GM18511 (cell line): Measurements from ENCODE around the gene ACBD7.

Experiments used
- ATAC-seq: cut with Tn5 transposase; IDR thresholded peaks from one replicate; pipeline ENCODE4 v1.9.1; 2021; ENCODE audit warnings: mild to moderate bottlenecking, moderate library complexity; ENCODE audit not compliant: unreplicated experiment

ACBD7 gene

GRCh38 chr10:15088428-15089261, at the start of gene ACBD7:
Gene ACBD7 (minus strand): TSS chr10:15088776. CDS start chr10:15088728, 48 bp downstream.
- peak; percentile 100 for ATAC-seq

GRCh38 chr10:15137636-15138035, 49.1 kb upstream of the ACBD7 start:
- ATAC-seq, result no peak

- no peak for ATAC-seq
Measured at GRCh38 chr10:15137036-15137359, 48.4 kb upstream of the ACBD7 start.

GRCh38 chr10:15136129-15137035, 47.8 kb upstream of the ACBD7 start:
- ATAC-seq, result no peak

- ATAC-seq, result no peak
Measured at GRCh38 chr10:15131330-15131729, 42.8 kb upstream of the ACBD7 start.

GRCh38 chr10:15124908-15125307, 36.3 kb upstream of the ACBD7 start:
- ATAC-seq, result no peak

GRCh38 chr10:15124190-15124589, 35.6 kb upstream of the ACBD7 start:
- no peak for ATAC-seq

GRCh38 chr10:15123749-15124184, 35.2 kb upstream of the ACBD7 start:
- ATAC-seq, result no peak

GRCh38 chr10:15122477-15123030, 34.0 kb upstream of the ACBD7 start:
- peak; percentile 91 for ATAC-seq

- no peak for ATAC-seq
Measured at GRCh38 chr10:15121707-15122106, 33.1 kb upstream of the ACBD7 start.

- no peak for ATAC-seq
Measured at GRCh38 chr10:15120523-15120922, 31.9 kb upstream of the ACBD7 start.

GRCh38 chr10:15118615-15119014, 30.0 kb upstream of the ACBD7 start:
- no peak for ATAC-seq

- ATAC-seq, result no peak
Measured at GRCh38 chr10:15116225-15116624, 27.6 kb upstream of the ACBD7 start.

- no peak for ATAC-seq
Measured at GRCh38 chr10:15113766-15114165, 25.2 kb upstream of the ACBD7 start.

GRCh38 chr10:15112657-15113056, 24.1 kb upstream of the ACBD7 start:
- ATAC-seq, result no peak

GRCh38 chr10:15106352-15107013, 17.9 kb upstream of the ACBD7 start:
- ATAC-seq, result peak; percentile 81

- ATAC-seq, result no peak
Measured at GRCh38 chr10:15103513-15103912, 14.9 kb upstream of the ACBD7 start.

- ATAC-seq, result no peak
Measured at GRCh38 chr10:15099886-15100285, 11.3 kb upstream of the ACBD7 start.

GRCh38 chr10:15097011-15097812, 8.6 kb upstream of the ACBD7 start, which contains the start of gene RPP38:
Gene RPP38 (plus strand): TSS chr10:15097355. CDS start chr10:15103315, 5,960 bp downstream.
- ATAC-seq, result peak; percentile 90

GRCh38 chr10:15096661-15097010, 8.1 kb upstream of the ACBD7 start:
- peak; percentile 27 for ATAC-seq
